H9 (cell line): ENCODE data around the gene HES3. TPM values are rescaled to one million over a fixed set of nuclear protein-coding genes. Genes with fewer than 3 reads are reported as not detected.

Experiments
- DNase-seq: peaks from one replicate; pipeline ENCODE4 v3.0.0-alpha.2; 2017
- H2AFZ ChIP-seq: one replicate; pipeline ENCODE4 v1.6.1; 2013; ENCODE audit warnings: mild to moderate bottlenecking, low read length, control low read depth, moderate library complexity
- H2AK5ac ChIP-seq: 2 replicates; pipeline ENCODE4 v1.6.1; 2013; ENCODE audit warnings: low read length, control low read depth, mixed read lengths; ENCODE audit not compliant: insufficient read length
- H2BK120ac ChIP-seq: one replicate; pipeline ENCODE4 v1.6.1; 2013; ENCODE audit warnings: low read depth, mild to moderate bottlenecking, low read length, control low read depth, inconsistent platforms; ENCODE audit not compliant: poor library complexity, severe bottlenecking
- H2BK12ac ChIP-seq: 2 replicates; pipeline ENCODE4 v1.6.1; 2013; ENCODE audit warnings: low read length, control low read depth, mixed read lengths, low read depth; ENCODE audit not compliant: insufficient read length
- H2BK15ac ChIP-seq: 2 replicates; pipeline ENCODE4 v1.6.1; 2013; ENCODE audit warnings: low read depth, low read length, control low read depth
- H2BK20ac ChIP-seq: one replicate; pipeline ENCODE4 v1.6.1; 2013; ENCODE audit warnings: low read depth, mild to moderate bottlenecking, low read length, control low read depth, inconsistent platforms; ENCODE audit not compliant: poor library complexity, severe bottlenecking
- H2BK5ac ChIP-seq: 2 replicates; pipeline ENCODE4 v1.6.1; 2013; ENCODE audit warnings: low read length, control low read depth, mixed read lengths; ENCODE audit not compliant: insufficient read length
- H3K14ac ChIP-seq: 2 replicates; pipeline ENCODE4 v1.6.1; 2013; ENCODE audit warnings: low read length, control low read depth; ENCODE audit not compliant: insufficient read depth
- H3K18ac ChIP-seq: 2 replicates; pipeline ENCODE4 v1.6.1; 2013; ENCODE audit warnings: low read depth, mild to moderate bottlenecking, mixed read lengths, low read length, control low read depth; ENCODE audit not compliant: insufficient read length
- H3K23ac ChIP-seq: 2 replicates; pipeline ENCODE4 v1.6.1; 2013; ENCODE audit warnings: low read length, control low read depth, mixed read lengths, low read depth; ENCODE audit not compliant: insufficient read length
- H3K23me2 ChIP-seq: 2 replicates; pipeline ENCODE4 v1.6.1; 2013; ENCODE audit warnings: low read depth, mild to moderate bottlenecking, mixed read lengths, low read length, control low read depth; ENCODE audit not compliant: insufficient read length, poor library complexity, severe bottlenecking
- H3K27ac ChIP-seq: 2 replicates; pipeline ENCODE4 v1.5.1; 2013; ENCODE audit warnings: low read length, control low read depth, mixed read lengths, low read depth; ENCODE audit not compliant: insufficient read length
- H3K27me3 ChIP-seq: 2 replicates; pipeline ENCODE4 v1.6.1; 2013; ENCODE audit warnings: low read length, control low read depth, inconsistent platforms; ENCODE audit not compliant: insufficient read depth
- H3K4ac ChIP-seq: 2 replicates; pipeline ENCODE4 v1.6.1; 2013; ENCODE audit warnings: low read depth, mild to moderate bottlenecking, control low read depth, inconsistent platforms, low read length, moderate library complexity
- H3K4me1 ChIP-seq: 2 replicates; pipeline ENCODE4 v1.6.1; 2013; ENCODE audit warnings: low read length, control low read depth, inconsistent platforms; ENCODE audit not compliant: insufficient read depth
- H3K4me2 ChIP-seq: 2 replicates; pipeline ENCODE4 v1.6.1; 2013; ENCODE audit warnings: low read length, control low read depth, mixed read lengths; ENCODE audit not compliant: insufficient read length, insufficient read depth
- H3K56ac ChIP-seq: 2 replicates; pipeline ENCODE4 v1.6.1; 2013; ENCODE audit warnings: low read depth, mild to moderate bottlenecking, mixed read lengths, low read length, control low read depth; ENCODE audit not compliant: insufficient read length
- H3K79me1 ChIP-seq: 2 replicates; pipeline ENCODE4 v1.6.1; 2013; ENCODE audit warnings: low read depth, mild to moderate bottlenecking, moderate library complexity, low read length, control low read depth, inconsistent platforms; ENCODE audit not compliant: insufficient read depth, poor library complexity, severe bottlenecking
- H3K79me2 ChIP-seq: 2 replicates; pipeline ENCODE4 v1.6.1; 2013; ENCODE audit warnings: low read length, control low read depth, inconsistent platforms; ENCODE audit not compliant: insufficient read depth
- H3K9ac ChIP-seq: 2 replicates; pipeline ENCODE4 v1.6.1; 2013; ENCODE audit warnings: low read length, control low read depth, mixed read lengths; ENCODE audit not compliant: insufficient read length; ENCODE audit errors: extremely low read depth
- H3K9me3 ChIP-seq: one replicate; pipeline ENCODE4 v1.6.1; 2013; ENCODE audit warnings: low read depth, low read length, inconsistent platforms; ENCODE audit not compliant: control insufficient read depth
- H3T11ph ChIP-seq: one replicate; pipeline ENCODE4 v1.6.1; 2013; ENCODE audit warnings: mild to moderate bottlenecking, low read length, control low read depth, inconsistent platforms
- H4K20me1 ChIP-seq: one replicate; pipeline ENCODE4 v1.6.1; 2013; ENCODE audit not compliant: control insufficient read depth, insufficient read length, insufficient read depth
- H4K5ac ChIP-seq: 2 replicates; pipeline ENCODE4 v1.6.1; 2013; ENCODE audit warnings: low read depth, mild to moderate bottlenecking, mixed read lengths, low read length, control low read depth; ENCODE audit not compliant: insufficient read length
- H4K8ac ChIP-seq: replicated peaks from 2 replicates; pipeline ENCODE4 v1.6.1; 2013; ENCODE audit warnings: low read length, control low read depth, mixed read lengths, low read depth; ENCODE audit not compliant: insufficient read length
- H4K91ac ChIP-seq: 2 replicates; pipeline ENCODE4 v1.6.1; 2013; ENCODE audit warnings: low read depth, mild to moderate bottlenecking, moderate library complexity, mixed read lengths, low read length, control low read depth; ENCODE audit not compliant: insufficient read length
- H3K27ac Mint-ChIP-seq, 3 experiments: 2 replicates in 2 of 3; 3 replicates in 1 of 3; pipeline ENCODE4 v1.8.0; 2020 to 2021; ENCODE audit warnings: mixed read lengths in 3 of 3, mild to moderate bottlenecking in 1 of 3, moderate library complexity in 1 of 3
- H3K27me3 Mint-ChIP-seq: 2 replicates; pipeline ENCODE4 v1.8.0; 2021; ENCODE audit warnings: low read depth, mild to moderate bottlenecking, moderate library complexity, mixed read lengths
- H3K36me3 Mint-ChIP-seq, 3 experiments: 2 replicates in 2 of 3; 3 replicates in 1 of 3; pipeline ENCODE4 v1.8.0; 2020 to 2021; ENCODE audit warnings: low read depth in 3 of 3, mixed read lengths in 3 of 3; ENCODE audit not compliant: insufficient read depth in 1 of 3
- H3K4me1 Mint-ChIP-seq, 2 experiments: 2 replicates each; pipeline ENCODE4 v1.8.0; 2020; ENCODE audit warnings: mixed read lengths in 2 of 2
- H3K4me3 Mint-ChIP-seq, 2 experiments: 2 replicates in 1 of 2; 3 replicates in 1 of 2; pipeline ENCODE4 v1.8.0; 2020 to 2021; ENCODE audit warnings: mild to moderate bottlenecking in 2 of 2, mixed read lengths in 2 of 2, moderate library complexity in 1 of 2
- H3K9me3 Mint-ChIP-seq, 2 experiments: 2 replicates in 1 of 2; 3 replicates in 1 of 2; pipeline ENCODE4 v1.8.0; 2020; ENCODE audit warnings: mild to moderate bottlenecking in 2 of 2, mixed read lengths in 2 of 2, moderate library complexity in 1 of 2
- CTCF ChIP-seq: fragments of 200-600 bp; sonication (generic); conservative IDR thresholded peaks from 3 replicates; pipeline ENCODE4 v1.8.0; 2021; ENCODE audit warnings: antibody characterized with exemption, mild to moderate bottlenecking
- WGBS: extraction: QIAGEN DNeasy Blood & Tissue Kit; methylation state at CpG from one replicate; pipeline ENCODE4 v1.1.7; 2013; ENCODE audit warnings: missing lambda C conversion rate, low lambda C conversion rate, mixed read lengths; ENCODE audit not compliant: insufficient read length; ENCODE audit errors: extremely low coverage; 5-methylcytosine and 5-hydroxymethylcytosine counted together
- total RNA-seq: library from RNA; stranded (reverse); gene quantifications from 2 replicates; pipeline ENCODE4 v1.2.1, GENCODE V29; 2021

HES3 gene
- total RNA-seq, 1 experiment from 2014 or later: 89.9 TPM

GRCh38 chr1:6225651-6226050, 18.3 kb upstream of the HES3 start:
- Histone ChIP-seq H3K79me1 (peaks cover 3% of the 10 kb centered on the region), H3K27me3 (no peaks in the 10 kb centered on the region), H2BK12ac (no peak overlapping the region), H3K23ac (no peak overlapping the region), H3K4ac (no peak overlapping the region), H2BK120ac (no peak overlapping the region), H2BK15ac (no peak overlapping the region), H3K56ac (no peak overlapping the region), H4K91ac (no peak overlapping the region), H2BK20ac (no peak overlapping the region), H3K9ac (no peak overlapping the region), H3K9me3 (no peaks in the 10 kb centered on the region), H3K79me2 (no peaks in the 10 kb centered on the region), H4K8ac (no peak overlapping the region), H3T11ph (no peak overlapping the region), H3K27ac (no peak overlapping the region), H3K23me2 (no peaks in the 10 kb centered on the region), H3K18ac (no peak overlapping the region), H3K4me2 (no peak overlapping the region), H4K5ac (no peak overlapping the region), H2AFZ (no peak overlapping the region), H3K4me1 (no peaks in the 10 kb centered on the region), H2AK5ac (no peak overlapping the region), H4K20me1 (no peaks in the 10 kb centered on the region), H2BK5ac (no peak overlapping the region), H3K14ac (no peak overlapping the region)
- no CpG with 5 or more reads among the region's 8 CpGs for WGBS
- Mint-ChIP-seq H3K27me3 (no peaks in the 10 kb centered on the region), H3K36me3 (peaks cover 41 to 85% (median 60%) of the 10 kb centered on the region in 3 experiments; a peak in 6 of 7 replicates), H3K9me3 (no peaks in the 10 kb centered on the region), H3K27ac (peak overlapping the region in 2 of 3 experiments; percentile 50 to 77; a peak in 4 of 7 replicates), H3K4me3 (no peak overlapping the region; a peak in 1 of 5 replicates), H3K4me1 (peaks cover 0 to 3% of the 10 kb centered on the region in 2 experiments; a peak in 2 of 4 replicates)
- TF ChIP-seq CTCF: no peak
- DNase-seq: no peak
